HepG2 (cell line): Measurements from ENCODE around the gene EIF4A3. TPM values are rescaled to one million over a fixed set of nuclear protein-coding genes. Genes with fewer than 3 reads are reported as not detected.

Experiments
- HNRNPUL1 ChIP-seq: fragments of 200-400 bp; formaldehyde crosslinking; IDR thresholded peaks from 2 replicates; pipeline ENCODE4 v1.6.1; 2017; ENCODE audit warnings: low read depth, mild to moderate bottlenecking, low read length, moderate library complexity
- KLF11 ChIP-seq: IDR thresholded peaks from 2 replicates; pipeline ENCODE4 v1.6.1; 2016; ENCODE audit warnings: missing compliant biosample characterization
- NFATC3 ChIP-seq: sonication (generic); formaldehyde crosslinking; IDR thresholded peaks from 2 replicates; pipeline ENCODE4 v1.5.1; 2020; ENCODE audit warnings: mild to moderate bottlenecking, missing genetic modification reagents
- NR2F1 ChIP-seq, 2 experiments: fragments of 450-650 bp in 1 of 2; formaldehyde crosslinking in 1 of 2; IDR thresholded peaks; 2 replicates each; pipeline versions ENCODE4 v1.5.0 to v1.6.1; 2016 to 2020; ENCODE audit warnings: mild to moderate bottlenecking in 1 of 2, missing compliant biosample characterization in 1 of 2, missing genetic modification reagents in 1 of 2, moderate library complexity in 1 of 2
- NRL ChIP-seq: sonication (generic); formaldehyde crosslinking; IDR thresholded peaks from 2 replicates; pipeline ENCODE4 v1.5.0; 2020; ENCODE audit warnings: missing genetic modification reagents, mild to moderate bottlenecking, moderate library complexity, borderline replicate concordance
- POLR2AphosphoS5 ChIP-seq: IDR thresholded peaks from 2 replicates; pipeline ENCODE4 v1.6.1; 2012; ENCODE audit warnings: low read depth, low read length
- SP5 ChIP-seq: IDR thresholded peaks from 2 replicates; pipeline ENCODE4 v1.6.1; 2016; ENCODE audit warnings: low read depth, borderline replicate concordance
- TEAD3 ChIP-seq: optimal IDR thresholded peaks from 2 replicates; pipeline ENCODE3; 2016; ENCODE audit warnings: borderline replicate concordance
- ZNF382 ChIP-seq: sonication (generic); formaldehyde crosslinking; IDR thresholded peaks from 2 replicates; pipeline ENCODE4 v1.5.0; 2020; ENCODE audit warnings: missing genetic modification reagents, mild to moderate bottlenecking, borderline replicate concordance
- ZNF563 ChIP-seq: sonication (generic); formaldehyde crosslinking; IDR thresholded peaks from 2 replicates; pipeline ENCODE4 v1.8.0; 2022; ENCODE audit warnings: mild to moderate bottlenecking, moderate library complexity, missing genetic modification reagents
- ZNF720 ChIP-seq: sonication (generic); formaldehyde crosslinking; IDR thresholded peaks from 2 replicates; pipeline ENCODE4 v1.4.0; 2020; ENCODE audit warnings: missing genetic modification reagents
- polyA plus RNA-seq, 8 experiments: library from polyadenylated mRNA; depleted of rRNA in 3 of 8; stranded (reverse) in 7 of 8; unstranded in 1 of 8; fragments of >200 nt; fragmentation: Illumina TruSeq in 4 of 8; extraction: Trizol in 4 of 8; gene quantifications; 2 replicates each; pipeline versions ENCODE4 v1.2.1 to v1.2.3, GENCODE V29; 2011 to 2016; ENCODE audit warnings: low read depth in 4 of 8, missing spikeins in 1 of 8, mixed read lengths in 1 of 8; ENCODE audit not compliant: insufficient read depth in 1 of 8
- total RNA-seq, 5 experiments: library from RNA; depleted of rRNA; stranded (reverse); fragments of >200 nt; fragmentation: Illumina TruSeq; extraction: Trizol; gene quantifications; 2 replicates each; pipeline ENCODE4 v1.2.3, GENCODE V29; 2016; ENCODE audit warnings: low read depth in 1 of 5
- TF ChIP-seq, protein P1 (sequence below): sonication (generic); formaldehyde crosslinking; IDR thresholded peaks from 2 replicates; pipeline ENCODE4 v1.4.0; 2020; ENCODE audit warnings: missing genetic modification reagents, borderline replicate concordance
- TF ChIP-seq, protein P2 (sequence below): sonication (generic); formaldehyde crosslinking; IDR thresholded peaks from 2 replicates; pipeline ENCODE4 v1.5.1; 2020; ENCODE audit warnings: missing genetic modification reagents, mild to moderate bottlenecking, borderline replicate concordance
- TF ChIP-seq, protein P3 (sequence below): sonication (generic); formaldehyde crosslinking; IDR thresholded peaks from 2 replicates; pipeline ENCODE4 v1.5.1; 2020; ENCODE audit warnings: missing genetic modification reagents, mild to moderate bottlenecking, borderline replicate concordance
- TF ChIP-seq, protein P4 (sequence below): sonication (generic); formaldehyde crosslinking; IDR thresholded peaks from 2 replicates; pipeline ENCODE4 v1.5.0; 2020; ENCODE audit warnings: missing genetic modification reagents

Gene EIF4A3
- total and polyA plus RNA-seq, 2 of the 13 experiments (the other 11 are each of a cell fraction or from before 2014, with no cell fraction given): 145 to 187 TPM

DNA sequence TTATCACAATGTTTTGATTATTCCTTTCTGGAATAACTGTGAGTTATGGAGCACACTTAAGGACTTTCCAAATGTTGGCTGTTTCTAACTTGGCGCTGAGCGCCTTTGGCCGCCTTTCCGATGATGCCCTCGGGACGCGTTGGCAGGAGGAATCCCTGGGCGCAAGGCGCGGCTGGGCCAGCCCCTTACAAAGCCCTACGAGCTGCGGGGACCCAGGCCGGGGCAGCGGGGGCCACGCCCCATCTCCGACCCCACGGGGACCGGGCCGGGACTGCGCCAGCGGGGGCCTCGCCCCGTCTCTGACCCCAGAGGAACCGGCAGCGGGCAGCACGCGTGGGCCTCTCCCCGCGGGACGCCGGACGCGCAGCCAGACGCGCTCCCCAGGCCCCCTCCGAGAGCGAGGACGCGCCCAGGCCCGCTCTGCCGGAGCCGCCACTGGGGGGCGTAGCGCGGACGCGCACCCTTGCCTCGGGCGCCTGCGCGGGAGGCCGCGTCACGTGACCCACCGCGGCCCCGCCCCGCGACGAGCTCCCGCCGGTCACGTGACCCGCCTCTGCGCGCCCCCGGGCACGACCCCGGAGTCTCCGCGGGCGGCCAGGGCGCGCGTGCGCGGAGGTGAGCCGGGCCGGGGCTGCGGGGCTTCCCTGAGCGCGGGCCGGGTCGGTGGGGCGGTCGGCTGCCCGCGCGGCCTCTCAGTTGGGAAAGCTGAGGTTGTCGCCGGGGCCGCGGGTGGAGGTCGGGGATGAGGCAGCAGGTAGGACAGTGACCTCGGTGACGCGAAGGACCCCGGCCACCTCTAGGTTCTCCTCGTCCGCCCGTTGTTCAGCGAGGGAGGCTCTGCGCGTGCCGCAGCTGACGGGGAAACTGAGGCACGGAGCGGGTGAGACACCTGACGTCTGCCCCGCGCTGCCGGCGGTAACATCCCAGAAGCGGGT lies 45.6 kb downstream of the EIF4A3 start, which contains the start of gene GAA (continued):
- TF ChIP-seq, protein P1, sequence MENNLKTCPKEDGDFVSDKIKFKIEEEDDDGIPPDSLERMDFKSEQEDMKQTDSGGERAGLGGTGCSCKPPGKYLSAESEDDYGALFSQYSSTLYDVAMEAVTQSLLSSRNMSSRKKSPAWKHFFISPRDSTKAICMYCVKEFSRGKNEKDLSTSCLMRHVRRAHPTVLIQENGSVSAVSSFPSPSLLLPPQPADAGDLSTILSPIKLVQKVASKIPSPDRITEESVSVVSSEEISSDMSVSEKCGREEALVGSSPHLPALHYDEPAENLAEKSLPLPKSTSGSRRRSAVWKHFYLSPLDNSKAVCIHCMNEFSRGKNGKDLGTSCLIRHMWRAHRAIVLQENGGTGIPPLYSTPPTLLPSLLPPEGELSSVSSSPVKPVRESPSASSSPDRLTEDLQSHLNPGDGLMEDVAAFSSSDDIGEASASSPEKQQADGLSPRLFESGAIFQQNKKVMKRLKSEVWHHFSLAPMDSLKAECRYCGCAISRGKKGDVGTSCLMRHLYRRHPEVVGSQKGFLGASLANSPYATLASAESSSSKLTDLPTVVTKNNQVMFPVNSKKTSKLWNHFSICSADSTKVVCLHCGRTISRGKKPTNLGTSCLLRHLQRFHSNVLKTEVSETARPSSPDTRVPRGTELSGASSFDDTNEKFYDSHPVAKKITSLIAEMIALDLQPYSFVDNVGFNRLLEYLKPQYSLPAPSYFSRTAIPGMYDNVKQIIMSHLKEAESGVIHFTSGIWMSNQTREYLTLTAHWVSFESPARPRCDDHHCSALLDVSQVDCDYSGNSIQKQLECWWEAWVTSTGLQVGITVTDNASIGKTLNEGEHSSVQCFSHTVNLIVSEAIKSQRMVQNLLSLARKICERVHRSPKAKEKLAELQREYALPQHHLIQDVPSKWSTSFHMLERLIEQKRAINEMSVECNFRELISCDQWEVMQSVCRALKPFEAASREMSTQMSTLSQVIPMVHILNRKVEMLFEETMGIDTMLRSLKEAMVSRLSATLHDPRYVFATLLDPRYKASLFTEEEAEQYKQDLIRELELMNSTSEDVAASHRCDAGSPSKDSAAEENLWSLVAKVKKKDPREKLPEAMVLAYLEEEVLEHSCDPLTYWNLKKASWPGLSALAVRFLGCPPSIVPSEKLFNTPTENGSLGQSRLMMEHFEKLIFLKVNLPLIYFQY (CRISPR knock-in tag): peak; percentile 58; the same call in 1 of the 2 replicates
- TF ChIP-seq, protein P2, sequence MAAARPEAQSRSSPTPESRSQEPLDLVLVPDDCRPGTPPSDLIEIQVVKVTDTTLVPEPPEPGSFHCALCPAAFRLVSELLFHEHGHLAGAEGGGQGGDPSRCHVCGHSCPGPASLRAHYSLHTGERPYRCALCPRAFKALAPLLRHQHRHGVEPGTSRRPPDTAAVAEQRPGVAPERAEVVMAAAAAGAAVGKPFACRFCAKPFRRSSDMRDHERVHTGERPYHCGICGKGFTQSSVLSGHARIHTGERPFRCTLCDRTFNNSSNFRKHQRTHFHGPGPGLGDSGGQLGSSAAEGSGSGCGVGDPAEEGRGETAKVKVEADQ (CRISPR knock-in tag): peak; percentile 31; the same call in 1 of the 2 replicates
- TF ChIP-seq ZNF720 (no peak), POLR2AphosphoS5 (peak; percentile 59), NR2F1 (CRISPR knock-in tag; IDR thresholded peaks at IDR 0.05) (0 out of 4 replicates have a peak, but pooled peaks of 1 of the 2 experiments have one; percentile 26), TEAD3 (no peak), NFATC3 (CRISPR knock-in tag) (0 out of 2 replicates have a peak, but pooled peaks have one; percentile 72), KLF11 (CRISPR knock-in tag) (0 out of 2 replicates have a peak, but pooled peaks have one; percentile 11), HNRNPUL1 (no peak), NRL (CRISPR knock-in tag) (no peak; the same call in 1 of the 2 replicates), ZNF563 (peak; percentile 67), SP5 (CRISPR knock-in tag) (peak; percentile 45), ZNF382 (CRISPR knock-in tag) (no peak)
- TF ChIP-seq, protein P3, sequence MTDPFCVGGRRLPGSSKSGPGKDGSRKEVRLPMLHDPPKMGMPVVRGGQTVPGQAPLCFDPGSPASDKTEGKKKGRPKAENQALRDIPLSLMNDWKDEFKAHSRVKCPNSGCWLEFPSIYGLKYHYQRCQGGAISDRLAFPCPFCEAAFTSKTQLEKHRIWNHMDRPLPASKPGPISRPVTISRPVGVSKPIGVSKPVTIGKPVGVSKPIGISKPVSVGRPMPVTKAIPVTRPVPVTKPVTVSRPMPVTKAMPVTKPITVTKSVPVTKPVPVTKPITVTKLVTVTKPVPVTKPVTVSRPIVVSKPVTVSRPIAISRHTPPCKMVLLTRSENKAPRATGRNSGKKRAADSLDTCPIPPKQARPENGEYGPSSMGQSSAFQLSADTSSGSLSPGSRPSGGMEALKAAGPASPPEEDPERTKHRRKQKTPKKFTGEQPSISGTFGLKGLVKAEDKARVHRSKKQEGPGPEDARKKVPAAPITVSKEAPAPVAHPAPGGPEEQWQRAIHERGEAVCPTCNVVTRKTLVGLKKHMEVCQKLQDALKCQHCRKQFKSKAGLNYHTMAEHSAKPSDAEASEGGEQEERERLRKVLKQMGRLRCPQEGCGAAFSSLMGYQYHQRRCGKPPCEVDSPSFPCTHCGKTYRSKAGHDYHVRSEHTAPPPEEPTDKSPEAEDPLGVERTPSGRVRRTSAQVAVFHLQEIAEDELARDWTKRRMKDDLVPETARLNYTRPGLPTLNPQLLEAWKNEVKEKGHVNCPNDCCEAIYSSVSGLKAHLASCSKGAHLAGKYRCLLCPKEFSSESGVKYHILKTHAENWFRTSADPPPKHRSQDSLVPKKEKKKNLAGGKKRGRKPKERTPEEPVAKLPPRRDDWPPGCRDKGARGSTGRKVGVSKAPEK (CRISPR knock-in tag): no peak
- TF ChIP-seq, protein P4, sequence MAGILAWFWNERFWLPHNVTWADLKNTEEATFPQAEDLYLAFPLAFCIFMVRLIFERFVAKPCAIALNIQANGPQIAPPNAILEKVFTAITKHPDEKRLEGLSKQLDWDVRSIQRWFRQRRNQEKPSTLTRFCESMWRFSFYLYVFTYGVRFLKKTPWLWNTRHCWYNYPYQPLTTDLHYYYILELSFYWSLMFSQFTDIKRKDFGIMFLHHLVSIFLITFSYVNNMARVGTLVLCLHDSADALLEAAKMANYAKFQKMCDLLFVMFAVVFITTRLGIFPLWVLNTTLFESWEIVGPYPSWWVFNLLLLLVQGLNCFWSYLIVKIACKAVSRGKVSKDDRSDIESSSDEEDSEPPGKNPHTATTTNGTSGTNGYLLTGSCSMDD (CRISPR knock-in tag): no peak
